ENCODE measurements around the gene GPR39. TPM values are rescaled to one million over a fixed set of nuclear protein-coding genes. Genes with fewer than 3 reads are reported as not detected.

Gene GPR39
- total RNA-seq, 1 donor from 2014 or later = not detected

- Mint-ChIP-seq H3K4me1 (ENCODE audit: low read depth) (no peaks in the 10 kb centered on the region), H3K27me3 (ENCODE audit: insufficient read depth) (no peaks in the 10 kb centered on the region), H3K27ac (no peak overlapping the region), H3K9me3 (peaks cover 34% of the 10 kb centered on the region), H3K36me3 (ENCODE audit: low read depth) (no peaks in the 10 kb centered on the region), H3K4me3 (no peak overlapping the region)
- no peak for DNase-seq (ENCODE audit: low spot score)
- intact Hi-C loops (cut with micrococcal nuclease) = no loop called here
Measured at GRCh38 chr2:132466428-132467028, 49.9 kb downstream of the GPR39 start.

- Mint-ChIP-seq H3K27ac (no peak overlapping the region), H3K4me1 (ENCODE audit: low read depth) (no peaks in the 10 kb centered on the region), H3K36me3 (ENCODE audit: low read depth) (no peaks in the 10 kb centered on the region), H3K4me3 (no peak overlapping the region), H3K27me3 (ENCODE audit: insufficient read depth) (no peaks in the 10 kb centered on the region), H3K9me3 (peaks cover 42% of the 10 kb centered on the region)
- no peak for DNase-seq (ENCODE audit: low spot score)
- intact Hi-C loops (cut with micrococcal nuclease) = no loop called here
Measured at GRCh38 chr2:132468821-132469675, 52.4 kb downstream of the GPR39 start.

GRCh38 chr2:132470746-132471145 lies 54.1 kb downstream of the GPR39 start:
- Mint-ChIP-seq H3K4me1 (ENCODE audit: low read depth) (no peaks in the 10 kb centered on the region), H3K27ac (no peak overlapping the region), H3K9me3 (peaks cover 30% of the 10 kb centered on the region), H3K36me3 (ENCODE audit: low read depth) (no peaks in the 10 kb centered on the region), H3K4me3 (no peak overlapping the region), H3K27me3 (ENCODE audit: insufficient read depth) (no peaks in the 10 kb centered on the region)
- intact Hi-C loops (cut with micrococcal nuclease) = no loop called here
- no peak for DNase-seq (ENCODE audit: low spot score)

- Mint-ChIP-seq H3K27ac (no peak overlapping the region), H3K4me3 (no peak overlapping the region), H3K36me3 (ENCODE audit: low read depth) (no peaks in the 10 kb centered on the region), H3K27me3 (ENCODE audit: insufficient read depth) (no peaks in the 10 kb centered on the region), H3K4me1 (ENCODE audit: low read depth) (no peaks in the 10 kb centered on the region), H3K9me3 (peaks cover 29% of the 10 kb centered on the region)
- intact Hi-C loops (cut with micrococcal nuclease) = no loop called here
- no peak for DNase-seq (ENCODE audit: low spot score)
Measured at GRCh38 chr2:132473174-132473883, 56.7 kb downstream of the GPR39 start.

- intact Hi-C loops (cut with micrococcal nuclease) = no loop called here
- Mint-ChIP-seq H3K27me3 (ENCODE audit: insufficient read depth) (no peaks in the 10 kb centered on the region), H3K4me3 (no peak overlapping the region), H3K4me1 (ENCODE audit: low read depth) (no peaks in the 10 kb centered on the region), H3K27ac (no peak overlapping the region), H3K36me3 (ENCODE audit: low read depth) (no peaks in the 10 kb centered on the region), H3K9me3 (peaks cover 32% of the 10 kb centered on the region)
- DNase-seq (ENCODE audit: low spot score) = no peak
Measured at GRCh38 chr2:132475615-132476014, 59.0 kb downstream of the GPR39 start.

GRCh38 chr2:132477436-132477835 lies 60.8 kb downstream of the GPR39 start:
- DNase-seq (ENCODE audit: low spot score) = no peak
- H3K27me3 Mint-ChIP-seq (ENCODE audit: insufficient read depth) = no peaks in the 10 kb centered on the region
- no peak overlapping the region for H3K27ac Mint-ChIP-seq
- no peaks in the 10 kb centered on the region for H3K4me1 Mint-ChIP-seq (ENCODE audit: low read depth)
- H3K36me3 Mint-ChIP-seq (ENCODE audit: low read depth) = no peaks in the 10 kb centered on the region
- no peak overlapping the region for H3K4me3 Mint-ChIP-seq
- intact Hi-C loops (cut with micrococcal nuclease) = no loop called here
- peaks cover 27% of the 10 kb centered on the region for H3K9me3 Mint-ChIP-seq

GRCh38 chr2:132477962-132478361 lies 61.4 kb downstream of the GPR39 start:
- no peak overlapping the region for H3K27ac Mint-ChIP-seq
- H3K4me3 Mint-ChIP-seq = no peak overlapping the region
- no peak for DNase-seq (ENCODE audit: low spot score)
- peaks cover 21% of the 10 kb centered on the region for H3K9me3 Mint-ChIP-seq
- intact Hi-C loops (cut with micrococcal nuclease) = no loop called here
- no peaks in the 10 kb centered on the region for H3K36me3 Mint-ChIP-seq (ENCODE audit: low read depth)
- H3K27me3 Mint-ChIP-seq (ENCODE audit: insufficient read depth) = no peaks in the 10 kb centered on the region
- no peaks in the 10 kb centered on the region for H3K4me1 Mint-ChIP-seq (ENCODE audit: low read depth)

GRCh38 chr2:132478461-132479105 lies 62.0 kb downstream of the GPR39 start:
- Mint-ChIP-seq H3K27me3 (ENCODE audit: insufficient read depth) (no peaks in the 10 kb centered on the region), H3K27ac (no peak overlapping the region), H3K36me3 (ENCODE audit: low read depth) (no peaks in the 10 kb centered on the region), H3K9me3 (peaks cover 15% of the 10 kb centered on the region), H3K4me3 (no peak overlapping the region), H3K4me1 (ENCODE audit: low read depth) (no peaks in the 10 kb centered on the region)
- no peak for DNase-seq (ENCODE audit: low spot score)
- intact Hi-C loops (cut with micrococcal nuclease) = no loop called here

- Mint-ChIP-seq H3K36me3 (ENCODE audit: low read depth) (no peaks in the 10 kb centered on the region), H3K27me3 (ENCODE audit: insufficient read depth) (no peaks in the 10 kb centered on the region), H3K4me3 (no peak overlapping the region), H3K27ac (no peak overlapping the region), H3K9me3 (peaks cover 13% of the 10 kb centered on the region), H3K4me1 (ENCODE audit: low read depth) (no peaks in the 10 kb centered on the region)
- DNase-seq (ENCODE audit: low spot score) = no peak
- intact Hi-C loops (cut with micrococcal nuclease) = no loop called here
Measured at GRCh38 chr2:132479155-132479554, 62.5 kb downstream of the GPR39 start.

- DNase-seq (ENCODE audit: low spot score) = no peak
- intact Hi-C loops (cut with micrococcal nuclease) = no loop called here
- Mint-ChIP-seq H3K9me3 (peaks cover 7% of the 10 kb centered on the region), H3K36me3 (ENCODE audit: low read depth) (no peaks in the 10 kb centered on the region), H3K4me1 (ENCODE audit: low read depth) (no peaks in the 10 kb centered on the region), H3K27ac (no peak overlapping the region), H3K27me3 (ENCODE audit: insufficient read depth) (no peaks in the 10 kb centered on the region), H3K4me3 (no peak overlapping the region)
Measured at GRCh38 chr2:132482821-132483220, 66.2 kb downstream of the GPR39 start.

- no peak for DNase-seq (ENCODE audit: low spot score)
- Mint-ChIP-seq H3K36me3 (ENCODE audit: low read depth) (no peaks in the 10 kb centered on the region), H3K4me3 (no peak overlapping the region), H3K4me1 (ENCODE audit: low read depth) (no peaks in the 10 kb centered on the region), H3K27me3 (ENCODE audit: insufficient read depth) (no peaks in the 10 kb centered on the region), H3K9me3 (peaks cover 3% of the 10 kb centered on the region), H3K27ac (no peak overlapping the region)
- intact Hi-C loops (cut with micrococcal nuclease) = no loop called here
Measured at GRCh38 chr2:132484144-132484543, 67.5 kb downstream of the GPR39 start.

- Mint-ChIP-seq H3K4me1 (ENCODE audit: low read depth) (no peaks in the 10 kb centered on the region), H3K9me3 (no peaks in the 10 kb centered on the region), H3K36me3 (ENCODE audit: low read depth) (no peaks in the 10 kb centered on the region), H3K27ac (no peak overlapping the region), H3K27me3 (ENCODE audit: insufficient read depth) (no peaks in the 10 kb centered on the region), H3K4me3 (no peak overlapping the region)
- no peak for DNase-seq (ENCODE audit: low spot score)
- intact Hi-C loops (cut with micrococcal nuclease) = no loop called here
Measured at GRCh38 chr2:132488491-132488890, 71.9 kb downstream of the GPR39 start.

- no peak for DNase-seq (ENCODE audit: low spot score)
- H3K4me1 Mint-ChIP-seq (ENCODE audit: low read depth) = no peaks in the 10 kb centered on the region
- H3K27me3 Mint-ChIP-seq (ENCODE audit: insufficient read depth) = no peaks in the 10 kb centered on the region
- H3K4me3 Mint-ChIP-seq = no peak overlapping the region
- H3K9me3 Mint-ChIP-seq = no peaks in the 10 kb centered on the region
- intact Hi-C loops (cut with micrococcal nuclease) = no loop called here
- no peaks in the 10 kb centered on the region for H3K36me3 Mint-ChIP-seq (ENCODE audit: low read depth)
- no peak overlapping the region for H3K27ac Mint-ChIP-seq
Measured at GRCh38 chr2:132489150-132489549, 72.5 kb downstream of the GPR39 start.

Measured in activated T-helper 1 cell treated with anti-CD3 and anti-CD28 coated beads, Interleukin-12 subunit alpha, Interleukin-12 subunit beta, Interleukin-2, Interleukin-4 antibody, amounts not matched to agents 30 ng/mL and 10 ng/mL and 1 ng/mL, durations not matched to agents 14 hours and 24 hours and 36 hours (primary cell).